M059J (cell line): ENCODE data around the gene ALKBH3. TPM values are rescaled to one million over a fixed set of nuclear protein-coding genes. Genes with fewer than 3 reads are reported as not detected.

ENCODE experiments used
- DNase-seq: peaks from one replicate; pipeline ENCODE4 v3.0.0-alpha.2; 2012; ENCODE audit warnings: low read depth
- total RNA-seq: library from RNA; depleted of rRNA; stranded (reverse); fragments of >200 nt; shearing (Covaris generic); gene quantifications from 2 replicates; pipeline ENCODE4 v1.2.3, GENCODE V29; 2014; rRNA removed

Gene ALKBH3
- total RNA-seq, 1 experiment from 2014 or later = 67.3 TPM

DNA sequence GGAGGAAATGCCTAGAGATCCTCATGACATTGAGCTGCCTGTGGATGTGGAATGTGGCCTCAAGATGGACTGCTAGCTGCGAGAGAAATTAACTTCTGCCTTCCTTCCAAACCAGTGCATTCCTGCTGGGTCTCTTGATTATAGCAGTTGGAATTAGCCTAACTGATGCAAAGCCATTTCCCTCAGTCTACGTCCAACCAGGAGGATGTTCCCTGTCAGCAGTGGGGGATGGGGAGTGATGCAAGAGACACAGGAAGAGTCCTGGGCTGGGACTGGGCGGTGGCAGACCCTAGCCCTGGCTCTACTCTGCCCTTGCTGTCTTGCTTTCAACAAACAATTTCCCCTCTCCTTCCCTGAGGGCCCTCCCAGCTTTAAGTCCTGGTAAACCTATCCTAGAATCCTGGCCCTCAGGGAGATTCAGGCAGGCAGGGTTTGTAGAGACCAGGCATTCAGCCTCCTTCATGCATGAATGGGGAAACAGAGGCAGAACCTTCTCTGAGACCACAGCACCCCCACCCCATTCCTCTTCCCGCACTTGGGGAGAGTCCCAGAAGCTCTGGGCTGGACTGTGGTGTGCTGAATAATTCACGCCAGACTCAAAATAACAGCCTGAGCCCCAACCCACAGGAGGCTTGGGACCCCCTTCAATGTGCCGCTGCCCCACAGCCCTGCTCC, 78.8 kb downstream of the ALKBH3 start:
- DNase-seq = no peak

DNA sequence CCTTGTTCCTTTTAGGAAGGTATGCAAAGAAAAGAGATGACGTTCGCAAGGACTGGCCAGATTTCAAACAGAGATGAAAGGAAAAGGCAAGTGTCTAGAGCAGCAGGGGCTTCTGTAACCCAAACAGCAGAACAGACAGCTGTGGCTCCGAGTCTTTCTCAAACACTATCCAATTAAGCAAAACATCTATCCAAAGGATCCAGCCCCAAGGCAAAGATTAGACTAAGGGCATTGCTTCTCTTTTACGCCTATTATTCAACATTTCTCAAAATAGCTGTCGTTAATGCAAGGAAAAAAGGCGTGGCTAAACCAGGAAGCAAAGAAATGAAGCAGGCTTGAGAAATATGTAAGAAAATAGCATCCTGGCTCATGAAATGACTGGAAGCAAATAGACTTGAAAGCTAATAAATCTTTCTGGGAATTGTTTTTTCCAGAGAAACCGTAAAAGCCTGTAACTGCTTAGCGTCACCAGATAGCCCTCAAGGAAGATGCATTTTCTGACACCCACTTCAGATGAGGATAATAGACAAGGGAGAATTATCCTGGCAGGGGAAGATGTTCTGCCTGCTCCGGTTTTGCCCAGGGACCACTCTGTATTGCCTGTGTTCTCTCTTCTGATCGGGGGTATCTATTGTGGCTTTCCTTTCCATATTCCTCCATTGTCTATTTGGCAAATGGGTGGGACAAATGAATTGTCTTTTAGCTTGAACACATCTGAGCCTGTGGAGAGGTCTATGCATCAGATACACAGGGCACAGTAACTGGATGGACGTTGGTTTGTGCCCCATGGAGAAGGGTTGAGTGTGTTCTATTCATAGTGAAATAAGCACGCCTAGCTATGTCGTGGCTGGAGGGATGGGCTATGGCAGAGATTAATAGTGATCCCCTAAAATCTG, 82.0 kb downstream of the ALKBH3 start:
- DNase-seq = no peak

DNA sequence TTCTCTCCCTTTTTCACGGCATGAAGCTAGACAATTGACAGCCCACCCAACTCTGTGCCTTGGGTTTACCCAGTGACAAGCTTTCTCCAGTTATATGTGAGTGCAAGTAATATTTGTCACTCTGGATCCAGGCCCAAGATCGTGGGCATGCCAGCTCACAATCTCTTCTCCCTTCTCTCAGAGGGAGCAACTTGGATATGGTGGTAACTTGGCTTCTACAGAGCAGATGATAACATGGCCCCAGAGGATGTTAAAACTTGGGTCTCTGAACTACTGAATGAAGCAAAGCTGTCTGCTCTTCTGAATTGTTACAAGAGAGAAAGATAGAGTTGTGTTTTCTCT, 82.6 kb downstream of the ALKBH3 start:
- no peak for DNase-seq

DNA sequence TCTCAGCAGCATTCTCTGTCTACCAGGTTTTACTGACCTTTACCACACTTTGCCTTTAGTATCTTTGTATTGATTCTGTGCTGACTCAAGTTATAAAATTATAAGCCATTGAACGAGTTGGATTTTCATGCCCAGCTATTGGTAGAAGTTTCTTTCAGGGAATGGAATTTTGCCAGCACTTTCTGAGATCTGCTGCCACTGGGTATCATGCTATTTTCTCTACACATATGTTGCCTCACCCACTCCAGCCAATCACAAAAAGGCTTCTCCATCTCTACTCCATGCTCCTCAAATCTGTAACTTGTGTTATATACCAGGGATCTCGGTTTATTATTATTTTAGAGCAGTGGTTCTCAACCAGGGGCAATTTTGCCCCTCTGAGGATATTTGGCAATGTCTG, 87.0 kb downstream of the ALKBH3 start:
- DNase-seq = no peak

DNA sequence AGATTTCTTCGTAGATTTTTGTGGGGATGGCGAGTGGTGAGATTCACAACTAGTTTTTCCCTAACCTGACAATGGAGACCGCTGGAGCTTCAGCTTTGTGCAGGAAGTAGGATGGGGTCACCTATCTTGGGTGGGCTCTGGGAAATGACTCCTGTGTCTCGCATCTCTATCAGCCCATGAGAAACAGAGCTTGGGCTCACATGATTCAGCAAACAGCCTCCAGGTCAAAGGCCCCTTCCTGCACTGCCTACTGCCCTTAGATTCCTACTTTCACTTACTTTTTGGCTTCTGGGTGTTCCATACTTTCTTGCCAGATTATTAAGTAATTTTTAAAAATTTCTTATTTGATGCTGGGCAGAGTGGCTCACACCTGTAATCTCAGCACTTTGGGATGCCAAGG, 88.1 kb downstream of the ALKBH3 start:
- DNase-seq = no peak

DNA sequence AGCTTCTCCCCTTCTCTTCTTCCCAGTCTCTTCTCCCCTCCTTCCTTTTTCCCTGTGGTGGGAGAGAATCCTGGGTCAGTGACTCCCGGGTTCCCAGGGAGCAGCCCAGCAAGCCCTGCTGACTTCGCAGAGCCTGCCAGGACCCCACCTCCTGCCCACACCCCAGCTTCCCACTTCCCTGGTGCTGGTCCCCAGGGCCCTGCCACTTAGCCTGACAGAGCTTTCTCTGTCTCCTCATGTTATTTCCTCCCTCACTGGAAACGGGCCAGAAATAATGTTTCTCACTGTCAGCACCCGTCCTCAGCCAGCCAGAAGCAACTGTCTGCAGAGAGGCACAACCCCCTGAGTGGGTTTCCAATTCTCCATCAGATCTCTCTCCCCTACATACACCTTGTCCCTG, 88.9 kb downstream of the ALKBH3 start:
- peak; percentile 32 for DNase-seq

Other genes starting within 250 kb of the ALKBH3 start
- gene HSD17B12, start 200.1 kb upstream of the ALKBH3 start, total RNA-seq = 82.3 and 110 TPM in 2 replicates
- 1.6 and 5.3 TPM in 2 replicates for gene C11orf96, start 61.8 kb downstream of the ALKBH3 start, total RNA-seq
- gene ACCSL, start 167.2 kb downstream of the ALKBH3 start, total RNA-seq = not detected in 2 replicates
- gene ACCS, start 185.4 kb downstream of the ALKBH3 start, total RNA-seq = 0.39 and 2.3 TPM in 2 replicates
- 172 and 259 TPM in 2 replicates for gene EXT2, start 214.8 kb downstream of the ALKBH3 start, total RNA-seq